GM18873 (cell line): Measurements from ENCODE around the gene IRGM.
"Not testable (repeated sequence)": the region's sequence is repeated elsewhere in the genome, so short reads cannot be mapped to it uniquely, and the experiment has no call there.

ENCODE experiments used
- ATAC-seq: cut with Tn5 transposase; IDR thresholded peaks from one replicate; pipeline ENCODE4 v1.9.1; 2021; ENCODE audit warnings: mild to moderate bottlenecking, moderate library complexity, moderate number of reproducible peaks; ENCODE audit not compliant: unreplicated experiment, low FRiP score

The IRGM gene

GRCh38 chr5:150846308-150846653 lies at the start of gene IRGM:
Gene IRGM (plus strand): TSS chr5:150846521. CDS start chr5:150848124, 1,603 bp downstream.
- ATAC-seq, result not testable (repeated sequence)

GRCh38 chr5:150797384-150797783 lies 48.9 kb upstream of the IRGM start:
- no peak for ATAC-seq

- ATAC-seq, result peak; percentile 60
Observed at GRCh38 chr5:150801117-150801927, 45.0 kb upstream of the IRGM start.

GRCh38 chr5:150804388-150804787 lies 41.9 kb upstream of the IRGM start:
- no peak for ATAC-seq

- ATAC-seq, result no peak
Observed at GRCh38 chr5:150809363-150809762, 37.0 kb upstream of the IRGM start.

GRCh38 chr5:150815010-150815409 lies 31.3 kb upstream of the IRGM start:
- no peak for ATAC-seq

GRCh38 chr5:150816946-150817345 lies 29.4 kb upstream of the IRGM start:
- no peak for ATAC-seq

- no peak for ATAC-seq
Observed at GRCh38 chr5:150829744-150830143, 16.6 kb upstream of the IRGM start.

GRCh38 chr5:150831821-150832220 lies 14.5 kb upstream of the IRGM start:
- ATAC-seq, result not testable (repeated sequence)

- ATAC-seq, result no peak
Observed at GRCh38 chr5:150836064-150836463, 10.3 kb upstream of the IRGM start.

GRCh38 chr5:150836703-150837102 lies 9.6 kb upstream of the IRGM start:
- ATAC-seq, result no peak

- not testable (repeated sequence) for ATAC-seq
Observed at GRCh38 chr5:150845185-150845859, 999 bp upstream of the IRGM start.

- ATAC-seq, result peak; percentile 84
Observed at GRCh38 chr5:150846654-150847333, 473 bp downstream of the IRGM start.

- ATAC-seq, result no peak
Observed at GRCh38 chr5:150847334-150847695, 994 bp downstream of the IRGM start.

GRCh38 chr5:150848271-150848670 lies 1.9 kb downstream of the IRGM start:
- ATAC-seq, result no peak

- ATAC-seq, result no peak
Observed at GRCh38 chr5:150851039-150851438, 4.7 kb downstream of the IRGM start.

- ATAC-seq, result no peak
Observed at GRCh38 chr5:150853561-150853960, 7.2 kb downstream of the IRGM start.

- ATAC-seq, result not testable (repeated sequence)
Observed at GRCh38 chr5:150856700-150857099, 10.4 kb downstream of the IRGM start.

- no peak for ATAC-seq
Observed at GRCh38 chr5:150860246-150860821, 14.0 kb downstream of the IRGM start.

- no peak for ATAC-seq
Observed at GRCh38 chr5:150862070-150862469, 15.7 kb downstream of the IRGM start.

GRCh38 chr5:150879358-150879757 lies 33.0 kb downstream of the IRGM start:
- ATAC-seq, result no peak
